Heart left ventricle (tissue), 16 donors: ENCODE results near the gene TNFSF18. TPM values are rescaled to one million over a fixed set of nuclear protein-coding genes. Genes with fewer than 3 reads are reported as not detected.

Source experiments
- ATAC-seq, 4 donors: fragments of 200-7000 bp; cut with Tn5 transposase; one replicate each; pipeline ENCODE4 v1.9.1; 2020 to 2022; ENCODE audit warnings: moderate library complexity in 4 of 4, mild to moderate bottlenecking in 3 of 4, moderate number of reproducible peaks in 1 of 4
- DNase-seq, 5 donors: peaks; one replicate each; pipeline ENCODE4 v3.0.0-alpha.2; 2020
- H3K27ac ChIP-seq, 12 donors: fragments of 200-600 bp; sonication (generic) in 4 of 12; one replicate each; pipeline versions ENCODE4 v1.5.0 to v1.8.0; 2016 to 2022; ENCODE audit warnings: mild to moderate bottlenecking in 2 of 12
- H3K27me3 ChIP-seq, 9 donors: fragments of 200-600 bp; sonication (generic) in 2 of 9; one replicate each; pipeline versions ENCODE4 v1.5.1 to v1.8.0; 2016 to 2022; ENCODE audit warnings: mild to moderate bottlenecking in 3 of 9
- H3K36me3 ChIP-seq, 9 donors: fragments of 200-600 bp; sonication (generic) in 2 of 9; one replicate each; pipeline versions ENCODE4 v1.5.0 to v1.8.0; 2018 to 2022; ENCODE audit warnings: mild to moderate bottlenecking in 2 of 9
- H3K4me1 ChIP-seq, 12 donors: fragments of 200-600 bp; sonication (generic) in 4 of 12; one replicate each; pipeline versions ENCODE4 v1.5.0 to v1.8.0; 2016 to 2022; ENCODE audit warnings: mild to moderate bottlenecking in 3 of 12
- H3K4me3 ChIP-seq, 12 donors: fragments of 200-600 bp; sonication (generic) in 4 of 12; one replicate each; pipeline versions ENCODE4 v1.5.0 to v1.8.0; 2017 to 2022; ENCODE audit warnings: mild to moderate bottlenecking in 9 of 12, moderate library complexity in 4 of 12
- H3K9me3 ChIP-seq, 12 donors: fragments of 200-600 bp; sonication (generic) in 4 of 12; one replicate each; pipeline versions ENCODE4 v1.5.0 to v1.8.0; 2016 to 2022; ENCODE audit warnings: mild to moderate bottlenecking in 1 of 12
- CTCF ChIP-seq, 12 donors: fragments of 200-600 bp; sonication (generic) in 4 of 12; IDR thresholded peaks; one replicate each; pipeline versions ENCODE4 v1.5.0 to v1.8.0; 2018 to 2022; ENCODE audit warnings: antibody characterized with exemption in 12 of 12, mild to moderate bottlenecking in 5 of 12
- POLR2A ChIP-seq, 2 donors: fragments of 450-650 bp; IDR thresholded peaks; one replicate each; pipeline ENCODE4 v1.6.1; 2017; ENCODE audit warnings: antibody characterized with exemption in 2 of 2, mild to moderate bottlenecking in 2 of 2, moderate library complexity in 2 of 2
- WGBS, 4 donors: extraction: QIAGEN DNeasy Blood & Tissue Kit in 2 of 4; methylation state at CpG; one replicate each; pipeline versions ENCODE4 v1.1.5 to v1.1.7; 2013 to 2018; 5-methylcytosine and 5-hydroxymethylcytosine counted together
- intact Hi-C, 10 donors: fragments of 100-400 bp; cut with DNase I; formaldehyde crosslinking; loops; one replicate each; pipeline versions ENCODE4 v1.11.1 to v1.14.2; 2022
- polyA plus RNA-seq, 2 donors: library from polyadenylated mRNA; stranded (reverse); fragments of 200-250 nt; gene quantifications; one replicate each; pipeline ENCODE4 v1.2.3, GENCODE V29; 2013
- total RNA-seq, 9 donors: library from RNA; depleted of rRNA in 2 of 9; stranded (reverse); fragments of >200 nt in 2 of 9; fragmentation: NEBNext Ultra II Directional in 3 of 9; extraction: Animal tissue kit (Norgen Biotek cat#: 25700) in 3 of 9; gene quantifications; one replicate each; pipeline versions ENCODE4 v1.1.0 to v1.2.4, GENCODE V29; 2016 to 2023
- donor health status: ischemic (EF 13 %, LVEDD 7.1; RV severe dilation, severe dysfunction).
- donor health status: healthy with polysubstance abuse.
- donor health status: DM: no; HTN: yes; CAD: no.
- donor health status: DM: no; HTN: no; CAD: no.
- donor health status: ischemic (EF 25% LVEDD 6.9; RV normal size, moderate dysfunction).
- donor health status: ischemic (EF 25% LVEDD 5.7; RV mildly dilated, moderate dysfunction).
- donor health status: healthy.
- donor health status: DM: yes; HTN: yes; CAD: no.
- donor health status: ischemic (EF 35%, LVEDD 5.7; RV mildly dilated, moderate dysfunction).
- donor health status: nonischemic (EF 11% LVEDD 7.7; RV severe dilation, severe dysfunction).
- donor health status: DM: yes; HTN: yes; CAD: no.
- donor health status: PGD.
- donor health status: ischemic (EF 29% LVEDD 5.4; RV normal size, mild dysfunction).
- donor health status: nonischemic (EF 23%, LVEDD 6.1; RV moderate dilation, normal function).

The TNFSF18 gene
- total and polyA plus RNA-seq, 11 donors, result 0.08 to 0.29 (median 0.10) TPM; not detected in 7

- DNase-seq (no peak), ATAC-seq (no peak)
- Histone ChIP-seq H3K9me3 (peaks cover 0 to 41% (median 2%) of the 10 kb centered on the region in 12 donors), H3K27ac (no peak overlapping the region), H3K4me3 (no peak overlapping the region), H3K4me1 (no peaks in the 10 kb centered on the region), H3K36me3 (no peaks in the 10 kb centered on the region), H3K27me3 (no peaks in the 10 kb centered on the region)
- WGBS, 4 donors, result 62 to 66% (median 63%) methylated on average over 2 of the region's 2 CpGs
- intact Hi-C loops, result no loop called here
- TF ChIP-seq POLR2A (IDR thresholded peaks at IDR 0.05) (no peak), CTCF (IDR thresholded peaks at IDR 0.05) (no peak)
Measured at GRCh38 chr1:172997941-172998361, 52.8 kb downstream of the TNFSF18 start.

- no peaks in the 10 kb centered on the region for H3K4me1 ChIP-seq
- H3K27me3 ChIP-seq, result no peaks in the 10 kb centered on the region
- DNase-seq (no peak), ATAC-seq (no peak)
- H3K27ac ChIP-seq, result no peak overlapping the region
- intact Hi-C loops, result no loop called here
- no peak overlapping the region for H3K4me3 ChIP-seq
- WGBS, 4 donors, result 85 to 91% (median 86%) methylated on average over 2 of the region's 2 CpGs
- H3K9me3 ChIP-seq, result peaks cover 0 to 10% (median 0%) of the 10 kb centered on the region in 12 donors
- no peak for TF ChIP-seq POLR2A (IDR thresholded peaks at IDR 0.05)
- TF ChIP-seq CTCF (IDR thresholded peaks at IDR 0.05), result no peak
- no peaks in the 10 kb centered on the region for H3K36me3 ChIP-seq
Measured at GRCh38 chr1:172993640-172994039, 57.1 kb downstream of the TNFSF18 start.

GRCh38 chr1:172991674-172992400, 58.9 kb downstream of the TNFSF18 start:
- ATAC-seq (no peak), DNase-seq (no peak)
- no peak for TF ChIP-seq POLR2A (IDR thresholded peaks at IDR 0.05)
- no peak for TF ChIP-seq CTCF (IDR thresholded peaks at IDR 0.05)
- H3K4me1 ChIP-seq, result no peaks in the 10 kb centered on the region
- H3K36me3 ChIP-seq, result no peaks in the 10 kb centered on the region
- WGBS, 4 donors, result 87 to 96% (median 90%) methylated on average over 1 of the region's 1 CpG
- H3K4me3 ChIP-seq, result no peak overlapping the region
- peaks cover 0 to 8% (median 0%) of the 10 kb centered on the region in 12 donors for H3K9me3 ChIP-seq
- H3K27me3 ChIP-seq, result no peaks in the 10 kb centered on the region
- H3K27ac ChIP-seq, result no peak overlapping the region
- intact Hi-C loops, result no loop called here

- Histone ChIP-seq H3K27me3 (no peaks in the 10 kb centered on the region), H3K4me3 (no peak overlapping the region), H3K4me1 (no peaks in the 10 kb centered on the region), H3K27ac (no peak overlapping the region), H3K36me3 (no peaks in the 10 kb centered on the region), H3K9me3 (no peaks in the 10 kb centered on the region)
- ATAC-seq (no peak), DNase-seq (no peak)
- intact Hi-C loops, result no loop called here
- 67 to 76% (median 70%) methylated on average over 3 of the region's 3 CpGs for WGBS, 4 donors
- TF ChIP-seq CTCF (IDR thresholded peaks at IDR 0.05) (no peak), POLR2A (IDR thresholded peaks at IDR 0.05) (no peak)
Measured at GRCh38 chr1:172990598-172991215, 60.0 kb downstream of the TNFSF18 start.

Other genes starting within 250 kb of the TNFSF18 start
- 1 to 10 TPM in 1 of 9 donors, under 1 TPM in 8; 0.19 to 1.6 (median 0.65) TPM for gene TNFSF4, start 156.4 kb upstream of the TNFSF18 start, total RNA-seq
- under 1 TPM; 0.42 to 0.57 TPM for gene TNFSF4, start 156.4 kb upstream of the TNFSF18 start, polyA plus RNA-seq